SKM-1 treated with dmso at 0.1 percent for 144 hours (cell line): ENCODE data around the gene LINC01488.

Source experiments
- DNase-seq: peaks from one replicate; lab custom pipeline; 2025; ENCODE audit not compliant: unreplicated experiment; lab: John Stamatoyannopoulos, UW

Gene LINC01488

GRCh38 chr11:69444381-69445130, 36.9 kb upstream of the LINC01488 start:
- DNase-seq, result peak; percentile 88

- peak; percentile 45 for DNase-seq
Observed at GRCh38 chr11:69445131-69445470, 36.4 kb upstream of the LINC01488 start.

GRCh38 chr11:69446108-69446507, 35.4 kb upstream of the LINC01488 start:
- no peak for DNase-seq

- no peak for DNase-seq
Observed at GRCh38 chr11:69447786-69448185, 33.7 kb upstream of the LINC01488 start.

- DNase-seq, result no peak
Observed at GRCh38 chr11:69448471-69449284, 32.8 kb upstream of the LINC01488 start.

GRCh38 chr11:69449320-69450063, 32.0 kb upstream of the LINC01488 start:
- DNase-seq, result no peak

GRCh38 chr11:69450064-69450856, 31.2 kb upstream of the LINC01488 start:
- DNase-seq, result no peak

- no peak for DNase-seq
Observed at GRCh38 chr11:69450857-69451220, 30.6 kb upstream of the LINC01488 start.

- no peak for DNase-seq
Observed at GRCh38 chr11:69451289-69451688, 30.2 kb upstream of the LINC01488 start.

- DNase-seq, result no peak
Observed at GRCh38 chr11:69452206-69452987, 29.1 kb upstream of the LINC01488 start.

GRCh38 chr11:69453151-69453550, 28.3 kb upstream of the LINC01488 start:
- no peak for DNase-seq

GRCh38 chr11:69454018-69454417, 27.4 kb upstream of the LINC01488 start:
- DNase-seq, result no peak

GRCh38 chr11:69455969-69456368, 25.5 kb upstream of the LINC01488 start:
- DNase-seq, result no peak

- no peak for DNase-seq
Observed at GRCh38 chr11:69456712-69457111, 24.8 kb upstream of the LINC01488 start.

GRCh38 chr11:69459848-69460539, 21.5 kb upstream of the LINC01488 start:
- no peak for DNase-seq

- no peak for DNase-seq
Observed at GRCh38 chr11:69460540-69461257, 20.8 kb upstream of the LINC01488 start.

GRCh38 chr11:69461272-69461962, 20.0 kb upstream of the LINC01488 start:
- no peak for DNase-seq
